ENCODE data around the gene GMNC.

DNA sequence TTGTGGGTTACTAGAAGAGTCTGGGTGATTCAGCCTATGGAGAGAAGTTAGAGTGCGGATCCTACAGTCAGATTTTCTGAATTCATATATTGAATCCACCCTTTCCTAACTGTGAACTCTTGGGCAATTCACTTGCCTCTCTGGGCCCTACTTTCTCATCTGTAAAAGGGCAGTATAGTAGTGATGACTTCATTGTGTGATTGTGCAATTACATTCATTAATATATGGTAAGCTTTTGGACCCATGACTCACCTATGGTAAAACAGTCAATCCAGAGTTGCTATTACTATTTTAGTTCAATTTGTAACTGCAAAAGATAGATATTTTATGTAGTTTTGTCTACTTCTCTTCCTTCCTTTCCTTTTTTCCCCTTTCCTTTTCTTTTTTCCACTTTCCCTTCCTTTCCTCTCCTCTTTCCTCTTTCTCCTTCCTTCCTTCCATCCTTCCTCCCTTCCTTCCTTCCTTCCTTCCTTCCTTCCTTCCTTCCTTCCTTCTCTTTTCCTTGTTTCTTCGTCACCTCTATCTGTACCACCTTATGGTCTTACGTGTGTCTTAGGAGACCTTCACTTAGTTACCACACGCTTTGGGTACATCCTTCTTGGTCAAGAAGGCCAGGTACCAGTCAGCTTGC is 37.0 kb downstream of the GMNC start:
- TF ChIP-seq, protein P1, sequence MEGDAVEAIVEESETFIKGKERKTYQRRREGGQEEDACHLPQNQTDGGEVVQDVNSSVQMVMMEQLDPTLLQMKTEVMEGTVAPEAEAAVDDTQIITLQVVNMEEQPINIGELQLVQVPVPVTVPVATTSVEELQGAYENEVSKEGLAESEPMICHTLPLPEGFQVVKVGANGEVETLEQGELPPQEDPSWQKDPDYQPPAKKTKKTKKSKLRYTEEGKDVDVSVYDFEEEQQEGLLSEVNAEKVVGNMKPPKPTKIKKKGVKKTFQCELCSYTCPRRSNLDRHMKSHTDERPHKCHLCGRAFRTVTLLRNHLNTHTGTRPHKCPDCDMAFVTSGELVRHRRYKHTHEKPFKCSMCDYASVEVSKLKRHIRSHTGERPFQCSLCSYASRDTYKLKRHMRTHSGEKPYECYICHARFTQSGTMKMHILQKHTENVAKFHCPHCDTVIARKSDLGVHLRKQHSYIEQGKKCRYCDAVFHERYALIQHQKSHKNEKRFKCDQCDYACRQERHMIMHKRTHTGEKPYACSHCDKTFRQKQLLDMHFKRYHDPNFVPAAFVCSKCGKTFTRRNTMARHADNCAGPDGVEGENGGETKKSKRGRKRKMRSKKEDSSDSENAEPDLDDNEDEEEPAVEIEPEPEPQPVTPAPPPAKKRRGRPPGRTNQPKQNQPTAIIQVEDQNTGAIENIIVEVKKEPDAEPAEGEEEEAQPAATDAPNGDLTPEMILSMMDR (IDR thresholded peaks at IDR 0.05; ENCODE audit: poor library complexity, severe bottlenecking) = no peak
- TF ChIP-seq RAD21 (conservative IDR thresholded peaks at IDR 0.05) (no peak), EP300 (conservative IDR thresholded peaks at IDR 0.05; ENCODE audit: poor library complexity, severe bottlenecking) (no peak), SMC3 (conservative IDR thresholded peaks at IDR 0.05; ENCODE audit: poor library complexity) (no peak), MXI1 (conservative IDR thresholded peaks at IDR 0.05; ENCODE audit: poor library complexity, severe bottlenecking) (no peak), EZH2 (IDR thresholded peaks at IDR 0.05; ENCODE audit: borderline replicate concordance, insufficient read depth, low read length, poor library complexity, severe bottlenecking) (no peak), POLR2AphosphoS5 (IDR thresholded peaks at IDR 0.05) (no peak), REST (IDR thresholded peaks at IDR 0.05; ENCODE audit: borderline replicate concordance) (no peak), TAF1 (IDR thresholded peaks at IDR 0.05; ENCODE audit: low read depth) (no peak)

All from neural cell (in vitro differentiated cells).